NCI-H774 (cell line): ENCODE data around the gene LARP4.
"Not testable (repeated sequence)": the region's sequence is repeated elsewhere in the genome, so short reads cannot be mapped to it uniquely, and the experiment has no call there.

Experiments used
- DNase-seq: peaks from one replicate; lab custom pipeline; 2025; lab: John Stamatoyannopoulos, UW

LARP4 gene

DNA sequence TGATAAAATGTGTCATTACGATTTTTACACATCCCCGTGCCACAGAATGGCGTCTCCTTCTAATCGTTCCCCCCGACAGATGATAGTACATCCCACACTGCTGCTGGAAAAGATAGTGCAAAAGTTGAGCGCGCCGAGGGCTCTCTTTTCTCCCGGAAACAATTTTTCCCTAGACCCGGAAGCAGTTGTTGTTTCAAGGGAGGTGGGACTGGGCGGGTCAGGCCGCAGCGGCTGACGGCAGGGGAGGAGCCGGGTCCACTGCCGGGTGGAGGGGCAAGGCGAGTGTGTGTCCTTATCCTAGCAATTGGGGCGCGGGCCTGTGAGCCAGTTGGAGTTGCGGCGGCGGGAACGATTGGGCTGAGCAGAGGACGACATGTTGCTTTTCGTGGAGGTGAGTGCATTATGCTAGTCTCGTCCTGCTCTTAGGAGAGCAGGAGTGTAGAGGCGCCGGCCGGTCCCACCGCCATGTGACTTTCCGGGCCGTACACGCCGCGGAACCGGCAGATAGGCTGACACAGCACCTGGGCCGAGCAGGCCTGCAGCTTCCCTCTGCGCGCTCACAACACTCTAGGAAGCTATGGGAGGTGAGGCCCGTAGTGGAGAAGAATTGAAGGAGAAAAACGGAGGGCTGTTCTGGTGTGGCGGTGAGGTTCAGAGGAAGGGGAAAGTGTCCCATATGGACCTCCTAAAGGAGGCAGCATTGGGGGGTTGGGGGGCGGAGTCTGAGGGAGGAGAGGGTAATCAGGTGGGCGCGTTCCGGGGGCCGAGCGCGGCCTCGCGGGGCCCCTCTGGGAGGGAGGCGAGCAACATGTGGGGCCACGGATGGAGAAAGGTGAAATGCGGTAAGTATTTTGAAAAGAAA lies at the start of gene LARP4:
TSS of gene LARP4 (plus strand) at position 248 of the 862 bp plus-strand sequence. CDS start at position 374, 126 bp downstream.
- peak; percentile 97 for DNase-seq

DNA sequence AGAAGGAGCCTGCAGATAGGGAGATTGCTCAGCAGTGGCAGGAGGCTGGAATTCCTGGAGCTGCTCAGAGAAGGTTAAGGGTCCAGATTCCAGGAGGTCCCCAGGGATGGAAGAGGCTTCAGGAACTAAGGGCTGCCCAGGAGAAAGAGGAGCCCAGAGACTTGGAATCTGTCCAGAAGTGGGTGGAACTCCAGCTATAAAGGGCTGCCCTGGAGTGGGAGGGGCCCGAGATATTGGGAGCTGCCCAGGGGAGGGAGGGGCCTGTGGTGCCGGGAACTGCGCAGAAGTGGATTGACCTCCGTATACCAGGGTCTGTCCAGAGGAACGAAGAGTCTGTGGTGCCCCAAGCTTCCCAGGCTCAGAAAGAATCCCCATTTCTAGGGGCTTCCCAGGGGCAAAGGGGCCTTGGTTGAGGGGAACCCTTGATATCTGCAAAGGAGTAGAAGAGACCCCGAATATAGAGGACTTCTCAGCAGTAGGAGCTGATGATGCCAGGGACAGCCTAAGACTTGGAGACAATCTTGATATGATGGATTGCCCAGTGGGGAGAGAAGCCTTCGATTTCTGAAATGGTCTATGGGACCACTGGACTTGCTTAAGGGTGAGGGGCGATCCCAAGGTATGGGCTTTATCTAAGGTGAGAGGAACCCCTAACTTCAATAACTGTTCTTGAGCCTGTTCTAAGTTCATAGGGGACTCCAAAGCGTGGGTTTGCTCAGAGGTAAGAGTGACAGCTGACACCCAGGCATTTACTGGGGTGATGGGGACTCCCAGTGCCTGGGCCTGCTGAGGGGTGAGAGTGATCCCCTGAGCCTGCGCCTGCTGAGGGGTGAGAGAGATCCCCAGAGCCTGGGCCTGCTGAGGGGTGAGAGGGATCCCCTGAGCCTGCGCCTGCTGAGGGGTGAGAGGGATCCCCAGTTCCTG lies 49.3 kb upstream of the LARP4 start:
- no peak for DNase-seq

DNA sequence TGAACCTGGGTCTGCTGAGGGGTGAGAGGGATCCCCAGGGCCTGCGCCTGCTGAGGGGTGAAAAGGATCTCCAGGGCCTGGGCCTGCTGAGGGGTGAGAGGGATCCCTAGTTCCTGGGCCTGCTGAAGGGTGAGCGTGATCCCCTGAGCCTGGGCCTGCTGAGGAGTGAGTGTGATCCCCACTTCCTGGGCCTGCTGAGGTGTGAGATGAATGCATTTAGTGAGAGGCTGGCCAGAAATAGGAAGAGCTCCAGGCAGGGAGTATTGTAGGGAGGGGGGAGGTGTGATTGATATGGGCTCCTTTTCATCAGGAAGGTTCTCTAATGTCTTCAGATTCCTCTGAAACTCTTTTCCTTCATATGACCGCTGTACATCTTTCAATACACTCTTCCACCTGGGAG lies 47.3 kb upstream of the LARP4 start:
- no peak for DNase-seq

DNA sequence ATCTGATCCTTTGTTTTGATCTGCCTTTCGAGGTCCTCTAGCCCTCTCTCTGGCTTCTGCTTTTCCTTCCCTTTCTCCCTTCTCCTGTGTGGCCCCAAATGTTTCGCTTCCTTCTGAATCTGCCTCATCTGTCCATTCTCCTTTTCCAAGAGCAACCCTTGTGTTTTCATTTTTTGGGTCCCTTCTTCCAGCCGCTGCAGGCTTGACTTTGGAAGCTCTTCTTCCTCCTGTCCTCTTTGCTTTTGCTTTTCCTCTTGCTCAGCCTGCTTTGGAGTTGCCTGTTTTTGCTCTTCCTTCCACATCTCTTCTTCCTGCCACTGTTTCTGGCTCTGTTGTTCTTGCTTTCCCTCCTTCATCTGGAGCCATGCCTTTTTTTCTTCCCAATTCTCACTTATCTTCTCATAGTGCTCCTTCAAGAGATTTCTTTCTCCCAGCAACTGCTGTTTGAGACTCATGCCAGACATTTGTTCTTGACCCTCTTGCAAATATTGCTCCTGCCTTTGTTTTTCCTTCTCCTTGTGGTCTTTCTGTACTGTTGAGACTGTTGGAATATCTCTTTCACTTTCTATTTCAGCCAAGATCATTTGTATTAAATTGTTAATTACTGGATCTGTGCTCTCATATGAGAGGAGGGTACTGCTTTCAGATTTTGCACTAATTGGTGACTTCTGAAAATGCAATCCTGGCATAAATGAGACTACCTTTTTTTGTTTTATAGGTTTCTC lies 46.7 kb upstream of the LARP4 start:
- no peak for DNase-seq

- DNase-seq: no peak
Observed at GRCh38 chr12:50354908-50355307, 45.8 kb upstream of the LARP4 start.

- no peak for DNase-seq
Observed at GRCh38 chr12:50355365-50355764, 45.3 kb upstream of the LARP4 start.

DNA sequence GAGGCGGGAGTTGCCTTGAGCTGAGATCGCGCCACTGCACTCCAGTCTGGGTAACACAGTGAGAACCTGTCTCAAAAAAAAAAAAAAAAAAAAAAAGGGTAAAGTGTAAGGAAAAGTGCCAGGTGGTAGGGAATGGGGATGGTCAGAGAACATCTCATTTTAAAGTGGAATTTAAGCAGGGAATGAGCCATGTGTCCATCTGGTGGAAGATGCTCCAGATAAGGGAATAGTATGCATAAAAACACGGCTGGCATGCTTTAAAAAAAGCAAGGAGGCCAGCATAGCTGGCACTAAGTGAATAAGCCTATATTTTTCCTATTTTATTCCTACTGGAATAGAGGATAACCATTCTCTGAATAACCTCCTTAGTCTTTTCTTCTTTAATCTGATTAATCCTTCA lies 38.0 kb upstream of the LARP4 start:
- DNase-seq: no peak

DNA sequence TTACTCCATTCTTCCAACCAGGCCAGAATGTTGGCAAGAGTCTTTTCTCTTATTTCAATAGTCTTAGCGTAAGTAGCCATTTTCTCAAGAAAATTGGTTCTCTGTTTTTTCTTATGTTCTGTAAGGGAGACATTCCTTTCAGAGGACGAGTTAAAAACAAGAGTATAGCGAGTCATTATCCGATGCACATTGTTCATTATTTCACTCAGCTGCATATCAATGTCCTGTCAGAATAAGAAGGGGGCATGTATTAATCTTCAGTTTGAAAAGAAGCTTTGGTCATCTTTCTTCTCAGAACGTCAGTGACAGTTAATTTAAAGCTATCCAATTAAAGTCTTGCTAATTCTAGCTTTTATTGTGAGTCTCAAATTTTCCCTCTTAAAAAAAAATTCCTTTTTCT lies 37.5 kb upstream of the LARP4 start:
- DNase-seq: no peak

DNA sequence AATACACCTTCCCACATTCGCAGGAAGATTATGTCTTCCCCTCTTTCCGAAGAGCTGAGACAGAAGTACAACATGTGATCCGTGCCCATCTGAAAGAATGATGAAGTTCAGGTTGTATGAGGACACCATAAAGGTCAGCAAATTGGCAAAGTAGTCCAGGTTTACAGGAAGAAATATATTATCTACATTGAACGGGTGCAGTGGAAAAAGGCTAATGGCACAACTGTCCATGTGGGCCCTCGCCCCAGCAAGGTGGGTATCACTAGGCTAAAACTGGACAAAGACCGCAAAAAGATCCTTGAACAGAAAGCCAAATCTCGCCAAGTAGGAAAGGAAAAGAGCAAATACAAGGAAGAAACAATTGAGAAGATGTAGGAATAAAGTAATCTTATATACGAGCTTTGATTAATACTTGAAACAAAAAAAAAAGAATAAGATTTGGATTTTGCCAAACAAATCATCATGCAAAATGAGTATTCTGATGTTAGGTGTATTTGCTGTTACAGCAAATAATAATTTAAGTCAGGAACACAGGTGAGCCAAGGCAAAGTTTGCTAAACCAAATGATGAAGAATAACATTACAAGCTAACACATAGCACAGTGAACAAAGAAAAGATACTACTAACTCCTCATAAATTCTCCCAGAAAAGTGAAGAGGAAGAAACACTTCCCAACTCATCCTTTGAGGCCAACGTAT lies 34.8 kb upstream of the LARP4 start:
- no peak for DNase-seq

GRCh38 chr12:50370672-50371071 lies 30.0 kb upstream of the LARP4 start:
- DNase-seq: not testable (repeated sequence)

DNA sequence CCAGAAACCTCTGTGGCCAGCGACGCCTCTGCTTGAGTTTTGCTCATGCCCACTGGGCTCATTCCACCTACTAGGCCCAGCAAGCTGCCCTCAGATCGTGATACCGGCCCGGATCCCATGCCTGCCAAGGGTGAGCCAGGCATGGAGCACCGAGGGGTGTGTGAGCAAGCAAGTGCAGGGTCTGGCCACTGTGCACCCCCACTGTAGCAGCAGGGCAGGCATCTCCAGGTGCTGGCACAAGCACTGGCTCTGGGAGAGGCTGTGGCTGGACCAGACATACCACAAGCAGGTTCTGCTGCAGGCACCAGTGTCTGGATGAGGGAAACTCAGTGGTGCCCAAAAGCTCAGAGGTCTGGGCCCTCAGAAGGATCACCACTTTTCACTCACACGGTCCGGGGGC lies 24.9 kb upstream of the LARP4 start:
- DNase-seq: no peak

DNA sequence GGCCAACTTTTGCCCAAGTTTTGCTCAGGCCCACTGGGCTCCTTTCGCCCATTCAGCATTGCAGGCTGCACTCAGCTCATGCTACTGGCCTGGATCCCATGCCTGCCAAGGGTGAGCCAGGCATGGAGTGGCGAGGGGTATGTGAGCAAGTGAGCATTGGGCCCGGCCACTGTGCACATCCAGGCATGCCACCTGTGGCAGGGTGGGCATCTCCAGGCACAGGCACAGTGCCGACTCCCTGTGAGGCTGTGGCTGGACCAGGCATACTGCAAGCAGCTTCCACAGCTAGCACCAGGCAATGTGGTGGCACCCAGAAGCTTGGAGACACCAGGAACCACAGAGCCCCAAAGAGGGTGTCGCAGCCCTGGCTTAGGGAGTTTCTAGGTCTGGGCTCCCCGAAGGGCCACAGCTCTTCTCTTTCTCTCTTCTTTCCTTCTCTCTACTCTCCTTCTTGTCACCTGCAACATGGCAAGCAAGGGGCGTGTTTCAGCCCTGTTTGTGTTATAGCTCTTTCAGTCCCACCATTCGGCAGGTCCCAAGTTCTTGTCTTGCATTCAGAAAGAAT lies 19.8 kb upstream of the LARP4 start:
- DNase-seq: no peak

- no peak for DNase-seq
Observed at GRCh38 chr12:50387487-50387886, 13.2 kb upstream of the LARP4 start.

DNA sequence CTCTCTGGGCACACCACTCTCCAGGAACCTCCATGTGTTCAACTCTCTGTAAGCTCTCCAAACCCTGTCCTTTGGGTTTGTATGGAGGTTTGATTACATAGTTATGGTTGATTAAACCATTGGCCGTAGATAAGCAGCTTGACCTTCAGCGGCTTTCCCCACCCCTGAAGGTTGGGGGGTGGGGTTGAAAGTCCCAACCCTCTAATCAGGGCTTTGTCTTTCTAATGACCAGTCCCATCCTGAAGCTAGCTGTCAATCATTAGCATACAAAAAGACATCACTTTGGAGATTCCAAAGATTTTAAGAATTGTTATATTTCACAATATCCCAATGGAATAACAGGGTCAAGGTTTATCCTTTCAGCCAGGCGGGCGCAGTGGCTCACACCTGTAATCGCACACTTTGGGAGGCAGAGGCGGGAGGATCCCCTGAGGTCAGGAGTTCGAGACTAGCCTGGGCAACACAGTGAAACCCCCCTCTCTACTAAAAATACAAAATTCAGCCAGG lies 12.7 kb upstream of the LARP4 start:
- DNase-seq: no peak

GRCh38 chr12:50388793-50389192 lies 11.9 kb upstream of the LARP4 start:
- DNase-seq: not testable (repeated sequence)

GRCh38 chr12:50390316-50390741 lies 10.4 kb upstream of the LARP4 start:
- DNase-seq: no peak

- no peak for DNase-seq
Observed at GRCh38 chr12:50394469-50395029, 6.1 kb upstream of the LARP4 start.

- no peak for DNase-seq
Observed at GRCh38 chr12:50397117-50397650, 3.5 kb upstream of the LARP4 start.

DNA sequence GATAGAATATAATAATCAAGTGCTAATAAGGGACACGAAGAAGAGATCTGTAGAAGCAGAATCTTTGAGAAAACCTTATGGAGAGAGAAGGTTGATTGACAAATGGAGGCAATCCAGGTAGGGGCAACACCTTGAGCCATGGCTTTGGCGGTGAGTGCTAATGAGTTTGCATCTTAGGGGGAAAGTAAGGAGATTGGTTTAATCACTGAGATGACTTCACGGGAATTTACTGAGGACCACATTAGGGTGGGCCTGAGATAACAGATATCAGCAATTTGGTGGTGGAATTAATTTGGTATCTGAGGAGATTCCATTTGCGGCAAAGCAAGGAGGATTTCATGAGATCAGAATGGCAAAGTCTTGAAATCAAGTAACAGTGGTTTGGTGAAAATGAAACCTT lies 1.8 kb upstream of the LARP4 start:
- no peak for DNase-seq

DNA sequence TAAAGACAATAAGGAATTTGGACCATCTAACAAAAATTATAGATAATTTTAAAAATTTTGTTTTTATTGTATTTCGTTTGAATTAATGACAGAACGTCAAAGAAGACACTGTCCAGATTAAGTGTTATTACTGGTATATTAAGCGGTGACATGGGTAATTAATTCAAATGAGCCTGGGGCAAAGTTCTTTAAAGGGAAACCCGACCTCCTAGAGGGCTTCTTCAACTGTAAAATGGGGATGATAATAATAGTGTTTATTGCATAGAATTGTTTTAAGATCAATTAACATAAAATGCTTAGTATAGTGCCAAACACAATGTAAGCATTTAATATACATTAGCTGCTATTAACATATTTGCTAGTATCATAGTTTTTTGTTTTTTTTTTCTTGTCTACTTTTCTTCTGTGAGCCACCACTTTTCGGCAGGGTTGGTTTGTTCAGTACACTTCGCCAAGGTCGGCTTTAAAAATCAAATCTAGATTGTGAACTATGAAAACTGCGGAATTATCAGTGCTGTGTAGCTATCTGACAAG lies 514 bp upstream of the LARP4 start:
- DNase-seq: peak; percentile 16
